Hematopoietic multipotent progenitor cell treated with erythropoietin and hydrocortisone succinate and interleukin-3 and kit ligand, for 8 days (in vitro differentiated cells): ENCODE measurements around the gene ZFHX3.
"Not testable (repeated sequence)": the region's sequence is repeated elsewhere in the genome, so short reads cannot be mapped to it uniquely, and the experiment has no call there.

Experiments
- DNase-seq: peaks from one replicate; pipeline ENCODE4 v3.0.0-alpha.2; 2015

Gene ZFHX3, protein sequence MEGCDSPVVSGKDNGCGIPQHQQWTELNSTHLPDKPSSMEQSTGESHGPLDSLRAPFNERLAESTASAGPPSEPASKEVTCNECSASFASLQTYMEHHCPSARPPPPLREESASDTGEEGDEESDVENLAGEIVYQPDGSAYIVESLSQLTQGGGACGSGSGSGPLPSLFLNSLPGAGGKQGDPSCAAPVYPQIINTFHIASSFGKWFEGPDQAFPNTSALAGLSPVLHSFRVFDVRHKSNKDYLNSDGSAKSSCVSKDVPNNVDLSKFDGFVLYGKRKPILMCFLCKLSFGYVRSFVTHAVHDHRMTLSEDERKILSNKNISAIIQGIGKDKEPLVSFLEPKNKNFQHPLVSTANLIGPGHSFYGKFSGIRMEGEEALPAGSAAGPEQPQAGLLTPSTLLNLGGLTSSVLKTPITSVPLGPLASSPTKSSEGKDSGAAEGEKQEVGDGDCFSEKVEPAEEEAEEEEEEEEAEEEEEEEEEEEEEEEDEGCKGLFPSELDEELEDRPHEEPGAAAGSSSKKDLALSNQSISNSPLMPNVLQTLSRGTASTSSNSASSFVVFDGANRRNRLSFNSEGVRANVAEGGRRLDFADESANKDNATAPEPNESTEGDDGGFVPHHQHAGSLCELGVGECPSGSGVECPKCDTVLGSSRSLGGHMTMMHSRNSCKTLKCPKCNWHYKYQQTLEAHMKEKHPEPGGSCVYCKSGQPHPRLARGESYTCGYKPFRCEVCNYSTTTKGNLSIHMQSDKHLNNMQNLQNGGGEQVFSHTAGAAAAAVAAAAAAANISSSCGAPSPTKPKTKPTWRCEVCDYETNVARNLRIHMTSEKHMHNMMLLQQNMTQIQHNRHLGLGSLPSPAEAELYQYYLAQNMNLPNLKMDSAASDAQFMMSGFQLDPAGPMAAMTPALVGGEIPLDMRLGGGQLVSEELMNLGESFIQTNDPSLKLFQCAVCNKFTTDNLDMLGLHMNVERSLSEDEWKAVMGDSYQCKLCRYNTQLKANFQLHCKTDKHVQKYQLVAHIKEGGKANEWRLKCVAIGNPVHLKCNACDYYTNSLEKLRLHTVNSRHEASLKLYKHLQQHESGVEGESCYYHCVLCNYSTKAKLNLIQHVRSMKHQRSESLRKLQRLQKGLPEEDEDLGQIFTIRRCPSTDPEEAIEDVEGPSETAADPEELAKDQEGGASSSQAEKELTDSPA (N-terminal part only)

DNA sequence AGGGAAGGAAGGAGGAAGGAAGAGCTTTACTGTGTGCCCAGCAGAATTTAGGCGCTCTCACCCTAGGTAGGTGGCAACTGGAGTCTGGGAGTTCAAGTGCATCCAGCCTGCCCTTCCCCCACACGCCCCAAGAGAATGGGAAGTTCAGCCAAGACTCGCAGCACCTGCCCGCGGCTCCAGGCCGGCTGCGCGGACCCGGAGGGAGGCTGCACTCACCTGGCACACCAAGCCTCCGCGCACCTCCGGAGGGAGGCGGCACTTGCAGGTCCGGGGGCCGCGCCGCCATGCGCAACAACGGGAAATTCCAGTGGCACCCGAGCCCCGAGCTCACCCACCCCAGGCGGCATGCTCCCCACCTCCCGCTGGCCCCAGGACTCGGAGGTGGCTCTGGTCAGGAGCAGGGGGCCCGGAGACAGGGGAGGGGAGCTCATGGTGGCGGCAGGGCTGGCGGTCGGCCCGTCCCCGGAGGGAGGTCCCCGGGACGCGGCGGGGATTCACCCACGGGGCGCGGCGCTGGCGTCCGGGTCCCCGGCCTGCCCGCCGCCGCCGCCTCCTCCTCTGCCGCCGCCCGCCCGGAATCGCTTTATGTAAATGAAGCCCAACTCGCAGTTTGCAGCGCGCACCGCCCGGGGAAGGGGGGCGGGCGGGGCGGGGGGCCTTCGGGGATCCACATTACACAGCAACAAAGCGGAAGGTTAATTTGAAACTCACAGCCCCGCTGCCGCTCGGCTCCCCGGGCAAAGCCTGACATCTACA, at the start of gene ZFHX3:
Gene ZFHX3, minus strand, starts transcription at position 593 of the 756 bp plus-strand sequence. CDS start 87,983 bp downstream, outside the sequence.
- peak; percentile 4 for DNase-seq

DNA sequence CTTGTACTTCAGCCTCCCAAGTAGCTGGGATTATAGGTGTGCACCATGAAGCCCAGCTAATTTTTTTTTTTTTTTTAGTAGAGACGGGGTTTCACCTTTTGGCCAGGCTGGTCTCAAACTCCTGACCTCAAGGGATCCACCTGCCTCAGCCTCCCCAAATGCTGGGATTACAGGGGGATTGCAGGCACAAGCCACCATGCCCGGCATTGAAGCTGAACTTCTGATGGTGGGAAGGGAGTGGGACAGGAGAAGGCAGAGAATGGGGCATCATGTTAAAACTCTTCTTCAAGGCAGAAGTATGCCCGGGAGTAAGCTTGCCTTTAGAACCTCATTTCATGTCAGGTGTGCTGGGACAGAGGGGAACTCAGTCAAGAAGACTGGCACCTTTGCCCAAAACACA, 48.6 kb upstream of the ZFHX3 start:
- no peak for DNase-seq

GRCh38 chr16:73095885-73096421, 48.0 kb upstream of the ZFHX3 start:
- no peak for DNase-seq

DNA sequence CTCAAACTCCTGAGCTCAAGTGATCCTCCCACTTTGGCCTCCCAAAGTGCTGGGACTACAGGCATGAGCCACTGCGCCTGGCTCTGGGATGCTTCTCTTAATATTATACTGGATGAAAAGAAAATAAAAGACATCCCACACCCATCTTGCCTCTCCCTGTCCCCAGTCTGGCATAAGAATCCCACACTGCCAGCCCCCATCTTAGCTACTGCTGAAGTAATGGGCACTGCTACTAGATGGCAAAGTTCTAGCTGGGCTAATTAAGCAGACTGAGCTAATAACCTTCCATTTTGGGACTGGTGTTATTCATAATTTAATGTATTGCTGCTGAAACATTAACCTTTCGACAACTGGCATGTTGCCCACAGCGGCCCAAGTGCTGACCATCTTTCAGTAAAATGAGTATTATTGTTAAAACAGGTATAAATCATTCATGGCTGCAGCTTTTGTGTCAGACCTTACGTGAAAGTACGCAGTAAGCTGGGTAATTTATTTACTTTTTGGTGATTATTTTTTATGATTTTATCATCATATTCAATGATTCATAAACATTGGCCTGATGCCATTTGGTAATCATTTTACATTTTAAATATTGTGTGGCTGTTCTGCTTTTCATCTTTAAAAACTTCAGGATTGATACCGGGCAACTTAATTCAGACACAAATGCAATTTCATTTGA, 47.4 kb upstream of the ZFHX3 start:
- no peak for DNase-seq

DNA sequence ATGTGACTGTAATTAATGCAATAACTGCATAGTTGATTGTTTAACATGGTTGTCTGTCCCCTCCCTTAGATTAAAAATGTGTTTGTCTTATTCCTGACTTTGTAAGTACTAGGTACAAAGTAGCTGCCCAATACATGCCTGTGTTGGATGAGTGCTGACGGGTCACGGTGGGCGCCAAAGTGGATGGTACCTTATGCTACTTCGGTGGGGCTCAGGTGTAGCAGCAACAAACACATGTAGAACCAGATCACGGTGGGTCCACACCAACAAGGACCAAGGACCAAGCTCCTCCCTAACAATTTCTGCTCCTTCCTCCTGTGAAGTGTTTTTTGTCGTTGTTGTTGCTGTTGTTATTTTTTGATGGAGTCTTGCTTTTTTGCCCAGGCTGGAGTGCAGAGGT, 46.4 kb upstream of the ZFHX3 start:
- DNase-seq: no peak

DNA sequence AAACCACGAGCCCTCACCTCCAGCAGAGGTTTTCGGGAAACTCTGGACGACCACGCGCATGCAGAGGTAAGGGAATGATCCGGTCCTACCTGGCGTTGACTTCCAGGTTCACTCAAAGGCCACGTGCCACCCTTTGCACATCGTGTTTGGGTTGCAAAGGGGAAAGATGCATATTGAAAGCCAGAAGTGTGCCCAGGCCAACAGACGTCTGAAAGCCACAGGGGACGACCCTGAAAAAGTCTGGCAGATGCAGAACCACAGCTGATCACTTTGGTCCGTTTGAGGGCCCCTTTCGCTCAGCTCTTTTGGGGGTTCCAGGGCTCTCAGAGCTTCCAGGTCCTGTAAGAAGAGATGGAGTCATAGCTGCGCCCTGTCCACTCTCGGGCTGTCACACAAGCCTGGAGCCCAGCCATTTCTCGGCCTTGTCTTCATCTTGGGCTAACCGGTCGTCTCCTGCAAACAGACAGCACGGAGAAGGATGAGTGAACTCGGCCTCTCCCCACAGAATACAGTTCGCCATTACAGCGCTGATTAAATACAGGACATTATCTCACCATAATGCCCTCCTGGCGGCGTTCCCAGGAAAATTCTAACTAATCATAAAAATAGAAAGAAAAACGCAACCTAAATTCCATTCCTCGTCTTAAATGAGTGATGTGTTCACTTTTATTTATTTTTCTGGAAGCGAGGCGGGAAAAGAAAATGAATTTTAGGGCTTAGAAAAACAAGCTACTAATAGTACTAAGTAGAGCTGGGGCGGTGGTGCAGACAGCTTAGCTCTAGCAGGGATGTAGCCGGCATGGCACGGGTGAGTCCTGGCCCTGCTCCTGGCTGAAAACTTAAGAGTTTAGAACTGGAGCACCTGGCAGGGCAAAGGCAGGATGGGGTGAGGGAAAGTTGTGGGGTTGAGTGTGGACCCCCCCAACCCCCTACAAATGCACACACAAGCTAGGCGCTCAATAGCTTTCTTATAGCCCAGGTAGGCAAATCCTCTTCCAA, 45.5 kb upstream of the ZFHX3 start:
- DNase-seq: no peak

- DNase-seq: no peak
Observed at GRCh38 chr16:73092236-73092781, 44.4 kb upstream of the ZFHX3 start.

- no peak for DNase-seq
Observed at GRCh38 chr16:73091174-73091573, 43.2 kb upstream of the ZFHX3 start.

GRCh38 chr16:73089420-73089819, 41.5 kb upstream of the ZFHX3 start:
- DNase-seq: no peak

DNA sequence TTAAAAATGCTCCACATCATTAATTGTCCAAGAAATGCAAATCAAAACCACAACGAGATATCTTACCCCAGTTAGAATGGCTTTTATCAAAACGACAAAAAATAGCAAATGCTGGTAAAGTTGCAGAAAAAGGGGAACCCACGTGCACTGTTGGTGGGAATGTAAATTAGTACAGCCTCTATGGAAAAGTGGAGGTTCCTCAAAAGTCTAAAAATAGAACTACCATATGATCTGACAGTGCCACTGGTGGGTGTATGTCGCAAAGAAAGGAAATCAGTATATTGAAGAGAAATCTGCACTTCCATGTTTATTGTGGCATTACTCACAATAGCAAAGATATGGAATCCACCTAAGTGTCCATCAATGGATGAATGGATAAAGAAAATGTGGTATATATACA, 38.2 kb upstream of the ZFHX3 start:
- DNase-seq: no peak

- DNase-seq: no peak
Observed at GRCh38 chr16:73083271-73083670, 35.3 kb upstream of the ZFHX3 start.

DNA sequence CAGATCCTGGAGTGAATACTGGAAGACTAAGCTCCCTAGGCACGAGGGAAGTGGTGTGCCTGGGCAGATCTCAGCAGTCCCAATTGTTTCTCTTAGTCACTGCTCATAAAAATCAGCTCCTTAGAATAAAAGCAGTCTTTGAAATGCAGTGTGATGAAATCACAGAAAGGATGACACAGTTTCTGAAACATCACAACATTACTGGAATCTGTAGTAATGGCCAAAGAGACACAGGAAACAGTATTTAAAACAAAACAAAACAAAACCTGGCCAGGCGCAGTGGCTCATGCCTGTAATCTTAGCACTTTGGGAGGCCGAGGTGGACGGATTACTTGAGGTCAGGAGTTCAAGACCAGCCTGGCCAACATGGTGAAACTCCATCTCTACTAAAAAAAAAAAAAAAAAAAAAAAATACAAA, 34.7 kb upstream of the ZFHX3 start:
- not testable (repeated sequence) for DNase-seq

GRCh38 chr16:73080931-73081330, 33.0 kb upstream of the ZFHX3 start:
- no peak for DNase-seq

DNA sequence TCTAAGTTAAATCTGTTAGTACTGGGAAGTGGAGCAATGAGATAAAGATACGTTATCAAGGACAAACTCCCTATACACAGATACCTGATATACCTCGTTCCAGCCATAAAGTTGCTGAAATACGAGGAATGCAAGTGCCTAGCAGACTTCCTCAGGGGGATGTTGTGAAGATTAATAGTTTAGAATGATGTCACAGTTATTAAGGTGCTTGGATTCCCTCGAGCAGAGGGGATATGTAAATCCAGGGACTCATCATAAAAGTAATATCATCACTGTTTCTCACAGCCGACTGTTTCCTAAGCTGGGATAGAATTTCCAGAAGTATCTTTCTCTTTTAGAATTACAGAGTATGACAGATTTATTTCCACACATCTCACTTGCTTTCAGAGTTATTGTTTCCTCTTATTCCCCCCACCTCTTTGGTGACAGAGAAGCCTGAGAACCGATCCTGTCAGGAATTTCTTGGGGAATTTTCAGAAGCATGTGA, 28.4 kb upstream of the ZFHX3 start:
- no peak for DNase-seq

- DNase-seq: no peak
Observed at GRCh38 chr16:73074382-73074781, 26.5 kb upstream of the ZFHX3 start.

- not testable (repeated sequence) for DNase-seq
Observed at GRCh38 chr16:73072051-73072450, 24.1 kb upstream of the ZFHX3 start.

- DNase-seq: no peak
Observed at GRCh38 chr16:73071131-73071940, 23.4 kb upstream of the ZFHX3 start.

GRCh38 chr16:73069581-73070262, 21.8 kb upstream of the ZFHX3 start:
- DNase-seq: no peak
